Transverse colon (tissue), 3 donors: ENCODE measurements around the gene SP2.

ENCODE experiments used
- CTCF ChIP-seq, 5 experiments: fragments of 200-600 bp in 3 of 5; fragments of 450-650 bp in 2 of 5; sonication (generic) in 3 of 5; IDR thresholded peaks; 1 replicate in 2 of 5; 2 replicates in 3 of 5; pipeline ENCODE4 v1.5.1; 2016 to 2017; ENCODE audit warnings: antibody characterized with exemption in 5 of 5, inconsistent platforms in 3 of 5, mild to moderate bottlenecking in 2 of 5, moderate library complexity in 1 of 5
- EP300 ChIP-seq: sonication (generic); formaldehyde crosslinking; IDR thresholded peaks from one replicate; pipeline ENCODE4 v1.6.1; 2017; ENCODE audit warnings: antibody characterized with exemption, low read depth

- no peak for TF ChIP-seq CTCF (IDR thresholded peaks at IDR 0.05)
- TF ChIP-seq EP300 = no peak
Measured at GRCh38 chr17:47950448-47950847, 54.4 kb downstream of the SP2 start.
